ENCODE results near the gene NPR2.

Gene NPR2

DNA sequence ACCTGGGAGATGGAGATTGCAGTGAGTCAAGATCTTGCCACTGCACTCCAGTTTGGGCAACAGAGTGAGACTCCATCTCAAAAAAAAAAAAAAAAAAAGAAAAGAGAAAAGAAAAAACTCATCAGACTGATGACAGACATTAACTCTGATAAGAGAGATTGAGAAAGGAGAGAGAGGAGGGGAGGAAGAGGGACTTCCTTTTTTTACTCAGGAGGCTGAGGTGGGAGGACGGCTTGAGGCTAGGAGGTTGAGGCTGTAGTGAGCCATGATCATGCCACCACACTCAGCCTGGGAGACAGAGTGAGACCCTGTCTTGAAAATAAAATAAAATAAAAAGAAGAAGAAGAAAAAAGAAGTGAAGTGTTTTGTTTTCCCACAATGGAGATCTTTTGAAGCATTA is 27.6 kb upstream of the NPR2 start:
- DNase-seq (ENCODE audit: low spot score) = no peak

DNA sequence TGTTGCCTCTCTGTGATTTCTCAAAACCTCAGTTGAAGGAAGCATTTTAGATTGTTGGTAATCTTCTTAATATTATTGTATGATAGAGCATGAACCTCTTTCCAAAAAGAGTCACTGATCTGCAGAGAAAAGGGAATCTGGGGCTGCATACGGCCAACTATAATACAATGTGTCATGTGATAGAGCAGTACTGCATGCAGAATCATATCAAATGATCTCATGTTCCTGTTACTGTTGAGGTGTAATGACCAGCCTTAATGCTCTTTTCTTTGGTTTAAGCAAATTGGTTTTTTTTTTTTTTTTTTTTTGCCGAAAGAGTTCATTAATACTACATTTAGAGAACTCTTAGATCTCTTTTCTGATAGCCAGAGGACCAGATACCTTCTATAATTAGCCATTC is 24.4 kb upstream of the NPR2 start:
- DNase-seq (ENCODE audit: low spot score) = no peak

- DNase-seq (ENCODE audit: low spot score) = no peak
Measured at GRCh38 chr9:35767458-35767857, 23.9 kb upstream of the NPR2 start.

- no peak for DNase-seq (ENCODE audit: low spot score)
Measured at GRCh38 chr9:35769763-35770162, 21.6 kb upstream of the NPR2 start.

DNA sequence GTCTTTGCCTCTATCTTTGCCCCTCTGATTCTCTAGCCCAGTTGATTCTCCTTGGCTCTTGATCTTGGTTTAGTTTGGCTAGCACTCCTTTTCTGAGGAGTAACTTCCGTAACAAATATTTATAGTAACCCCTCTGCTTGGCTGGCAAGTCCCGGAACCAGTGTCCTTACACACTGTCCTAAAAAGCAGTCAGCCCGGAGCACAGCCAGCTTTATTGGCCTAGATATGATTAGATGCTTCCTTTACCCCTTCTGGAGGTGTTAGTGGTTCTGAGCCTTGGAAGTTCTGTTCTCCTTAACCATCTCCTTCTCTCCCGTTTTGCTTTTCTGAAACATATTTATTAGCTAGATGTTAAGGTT is 20.3 kb upstream of the NPR2 start:
- DNase-seq (ENCODE audit: low spot score) = no peak

- DNase-seq (ENCODE audit: low spot score) = no peak
Measured at GRCh38 chr9:35771534-35771933, 19.9 kb upstream of the NPR2 start.

- no peak for DNase-seq (ENCODE audit: low spot score)
Measured at GRCh38 chr9:35771943-35772342, 19.4 kb upstream of the NPR2 start.

- peak; percentile 67 for DNase-seq (ENCODE audit: low spot score)
Measured at GRCh38 chr9:35774907-35775635, 16.3 kb upstream of the NPR2 start.

- DNase-seq (ENCODE audit: low spot score) = no peak
Measured at GRCh38 chr9:35776018-35776417, 15.4 kb upstream of the NPR2 start.

DNA sequence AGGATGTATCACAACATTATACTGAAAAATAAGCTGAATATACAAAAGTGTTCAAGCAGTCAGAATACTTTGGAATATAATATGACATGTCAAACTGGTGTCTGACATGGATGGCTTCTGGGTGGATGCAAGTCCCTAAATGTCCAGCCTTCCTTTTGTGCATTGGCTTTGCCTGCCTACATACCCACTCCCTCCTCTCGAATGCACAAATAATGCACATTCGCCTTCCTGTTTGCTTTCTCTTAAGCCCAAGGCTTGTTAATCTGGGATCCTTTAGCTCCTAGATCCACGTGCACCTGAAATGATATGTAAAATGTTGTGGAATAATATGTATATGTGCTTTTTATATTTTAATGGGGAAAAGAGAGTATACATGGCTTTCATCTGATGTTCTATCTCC is 12.9 kb upstream of the NPR2 start:
- no peak for DNase-seq (ENCODE audit: low spot score)

- DNase-seq (ENCODE audit: low spot score) = no peak
Measured at GRCh38 chr9:35781066-35781465, 10.3 kb upstream of the NPR2 start.

DNA sequence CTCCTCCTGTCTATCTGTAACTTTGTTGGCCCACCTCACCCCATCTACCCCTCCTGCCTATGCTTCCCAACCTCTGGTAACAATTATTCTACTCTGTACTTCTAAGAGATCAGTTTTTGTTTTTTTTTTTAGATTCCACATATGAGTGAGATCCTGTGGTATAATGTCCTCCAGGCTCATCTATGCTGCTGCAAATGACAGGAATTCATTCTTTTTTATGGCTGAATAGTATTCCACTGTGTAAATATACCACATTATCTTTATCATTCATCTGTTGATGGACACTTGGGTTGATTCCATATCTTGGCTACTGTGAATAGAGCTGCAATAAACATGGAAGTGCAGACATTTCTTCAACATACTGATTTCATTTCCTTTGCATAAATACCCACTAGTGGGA is 8.0 kb upstream of the NPR2 start:
- no peak for DNase-seq (ENCODE audit: low spot score)

DNA sequence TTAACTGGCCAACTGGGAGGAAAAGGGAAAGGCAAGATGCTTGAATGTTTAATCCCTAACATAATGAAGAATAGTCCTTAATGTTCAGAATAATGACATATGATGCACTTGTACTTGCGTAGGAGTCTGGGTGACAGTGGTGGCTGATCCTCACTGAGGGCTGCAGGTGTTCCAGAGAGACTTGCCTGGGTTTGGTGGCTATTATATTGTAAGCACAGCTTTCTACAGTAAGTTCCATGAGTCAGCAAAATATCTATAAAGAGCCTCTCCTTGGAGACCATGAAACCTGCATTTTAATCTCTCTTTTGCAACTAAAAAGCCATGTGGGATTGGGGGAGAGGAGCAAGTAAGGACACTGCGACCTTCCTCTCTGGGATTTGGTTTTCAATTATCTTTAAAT is 1.9 kb upstream of the NPR2 start:
- DNase-seq (ENCODE audit: low spot score) = no peak

GRCh38 chr9:35790025-35790384 is 1.4 kb upstream of the NPR2 start:
- no peak for DNase-seq (ENCODE audit: low spot score)

DNA sequence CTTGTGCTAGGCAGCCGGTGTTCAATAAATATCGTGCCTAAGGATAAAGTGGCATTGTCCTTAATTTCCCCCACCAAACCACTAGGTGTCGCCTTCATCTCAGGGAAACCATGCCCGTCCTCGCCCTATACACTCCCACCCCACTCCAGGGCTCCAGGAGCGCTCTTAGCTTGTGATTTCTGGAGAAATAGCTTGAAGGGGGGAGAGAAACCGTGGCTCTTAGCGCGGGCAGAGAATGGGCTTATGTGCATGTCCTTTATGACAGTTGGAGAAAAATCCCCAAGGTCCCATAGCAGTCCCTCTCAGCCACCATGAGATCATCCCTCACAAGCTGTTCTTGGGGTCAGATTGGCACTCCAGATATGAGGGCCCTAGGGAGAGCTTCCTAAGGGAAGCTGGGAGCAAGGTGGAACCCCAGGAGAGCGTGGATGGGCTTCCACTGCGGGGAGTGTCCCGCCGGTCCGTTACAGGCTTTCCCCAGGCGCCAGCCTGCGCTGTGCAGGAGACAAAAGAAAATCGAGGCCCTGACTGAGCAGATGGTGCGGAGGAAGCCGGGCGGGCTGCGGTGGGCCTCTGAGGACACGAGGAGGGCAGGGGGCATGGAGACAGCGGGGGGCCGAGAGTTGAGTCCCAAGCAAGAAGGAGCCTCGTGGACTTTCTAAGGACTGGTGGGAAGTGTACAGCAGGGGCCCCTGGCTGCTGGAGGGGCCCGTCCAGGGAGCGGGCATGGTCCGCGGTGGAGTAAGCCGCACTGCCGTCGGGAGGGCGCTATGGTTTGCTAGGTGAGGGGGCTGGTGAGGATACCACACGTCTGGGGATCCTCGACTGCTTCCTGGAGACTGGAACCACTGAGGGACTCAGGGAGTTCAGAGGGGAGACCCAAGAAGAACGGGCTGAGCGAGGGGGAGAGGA is 750 bp upstream of the NPR2 start:
- peak; percentile 90 for DNase-seq (ENCODE audit: low spot score)

DNA sequence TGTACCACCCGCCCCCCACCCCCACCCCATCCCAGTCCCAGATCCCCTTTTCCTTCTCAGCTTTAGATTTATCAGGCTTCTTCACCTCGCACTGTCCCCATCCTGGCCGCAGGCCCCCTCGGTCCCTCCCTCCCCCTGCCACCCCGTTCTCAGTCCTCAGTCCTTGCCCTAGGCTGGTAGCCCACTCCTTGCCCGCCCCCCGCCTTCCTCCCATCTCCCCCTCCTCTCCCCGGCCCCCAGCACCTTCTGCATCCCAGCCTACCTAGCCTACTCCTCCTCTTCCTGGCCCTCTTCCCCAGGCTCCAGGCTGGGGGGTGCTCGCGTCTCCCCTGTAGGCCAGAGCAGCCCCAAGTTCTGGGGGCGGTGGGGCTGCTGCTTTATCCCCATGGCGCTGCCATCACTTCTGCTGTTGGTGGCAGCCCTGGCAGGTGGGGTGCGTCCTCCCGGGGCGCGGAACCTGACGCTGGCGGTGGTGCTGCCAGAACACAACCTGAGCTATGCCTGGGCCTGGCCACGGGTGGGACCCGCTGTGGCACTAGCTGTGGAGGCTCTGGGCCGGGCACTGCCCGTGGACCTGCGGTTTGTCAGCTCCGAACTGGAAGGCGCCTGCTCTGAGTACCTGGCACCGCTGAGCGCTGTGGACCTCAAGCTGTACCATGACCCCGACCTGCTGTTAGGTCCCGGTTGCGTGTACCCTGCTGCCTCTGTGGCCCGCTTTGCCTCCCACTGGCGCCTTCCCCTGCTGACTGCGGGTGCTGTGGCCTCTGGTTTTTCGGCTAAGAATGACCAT is 828 bp downstream of the NPR2 start:
- no peak for DNase-seq (ENCODE audit: low spot score)

GRCh38 chr9:35792826-35793225 is 1.4 kb downstream of the NPR2 start:
- no peak for DNase-seq (ENCODE audit: low spot score)

DNA sequence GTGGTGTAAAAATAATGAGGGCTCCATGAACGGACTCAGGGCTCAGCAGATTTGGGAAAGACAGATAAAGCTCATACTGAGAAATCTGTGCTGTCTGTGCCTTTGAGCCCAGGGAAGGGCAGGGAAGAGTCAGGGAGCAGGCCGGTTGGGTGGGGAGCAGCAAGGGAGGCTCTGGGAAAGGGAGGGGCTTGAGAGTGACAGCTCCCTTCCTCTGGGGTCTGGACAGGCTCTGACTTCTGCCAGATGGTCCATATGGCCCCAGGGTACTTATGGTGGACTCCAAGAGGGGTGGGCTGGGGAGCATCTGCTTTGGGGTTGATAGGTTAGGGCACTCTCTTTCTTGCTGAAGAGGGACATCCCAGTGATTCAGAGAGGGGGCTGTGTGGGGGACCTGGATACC is 2.1 kb downstream of the NPR2 start:
- no peak for DNase-seq (ENCODE audit: low spot score)

DNA sequence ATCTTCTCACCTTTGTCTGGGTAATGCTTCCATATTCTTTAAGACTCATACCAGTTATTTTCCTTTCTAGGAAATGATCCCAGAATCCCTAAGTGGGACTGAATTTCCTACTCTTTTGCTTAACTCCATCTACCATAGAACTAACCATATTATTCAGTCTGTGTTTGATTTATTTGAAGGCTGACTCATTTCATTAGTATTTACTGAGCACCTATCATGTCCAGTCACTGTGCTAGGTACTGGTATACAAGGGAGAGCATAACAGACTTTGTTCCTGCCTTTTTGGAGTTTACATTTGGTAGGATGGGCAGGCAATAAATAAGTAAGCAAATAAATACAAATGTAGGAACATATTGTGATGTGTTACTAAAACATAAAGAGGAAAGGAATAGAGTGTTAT is 4.3 kb downstream of the NPR2 start:
- DNase-seq (ENCODE audit: low spot score) = no peak

GRCh38 chr9:35797311-35798109 is 6.1 kb downstream of the NPR2 start:
- DNase-seq (ENCODE audit: low spot score) = no peak

GRCh38 chr9:35798658-35799374 is 7.4 kb downstream of the NPR2 start:
- no peak for DNase-seq (ENCODE audit: low spot score)
